GM12872 (cell line): ENCODE data around the gene GCK.

ENCODE experiments used
- CTCF ChIP-seq: IDR thresholded peaks from 3 replicates; pipeline ENCODE4 v1.5.1; 2011; ENCODE audit warnings: low read depth, mild to moderate bottlenecking, low read length, moderate library complexity; ENCODE audit not compliant: insufficient read depth

Gene GCK

DNA sequence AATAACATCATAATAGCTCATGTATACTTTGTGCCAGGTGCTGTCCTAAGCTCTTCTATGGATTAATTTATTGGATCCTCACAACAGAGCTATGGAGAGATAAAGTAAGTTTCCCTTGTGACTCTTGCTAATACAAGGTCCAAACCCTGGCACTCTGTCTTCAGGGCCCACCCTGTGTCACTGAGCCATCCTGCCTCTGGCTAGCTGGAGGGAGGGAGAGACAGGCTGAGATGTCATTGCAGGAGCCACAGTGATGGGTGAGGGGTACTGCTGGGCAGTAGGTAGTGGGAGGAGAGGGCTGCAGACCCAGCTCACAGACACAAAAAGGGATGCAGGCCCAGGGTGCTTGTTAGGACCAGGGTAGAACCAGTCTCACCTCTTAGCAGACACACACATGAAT is 16.9 kb downstream of the GCK start:
- TF ChIP-seq CTCF = no peak

- no peak for TF ChIP-seq CTCF
These were observed 21.3 kb downstream of the GCK start for GRCh38 chr7:44167920-44168319.

DNA sequence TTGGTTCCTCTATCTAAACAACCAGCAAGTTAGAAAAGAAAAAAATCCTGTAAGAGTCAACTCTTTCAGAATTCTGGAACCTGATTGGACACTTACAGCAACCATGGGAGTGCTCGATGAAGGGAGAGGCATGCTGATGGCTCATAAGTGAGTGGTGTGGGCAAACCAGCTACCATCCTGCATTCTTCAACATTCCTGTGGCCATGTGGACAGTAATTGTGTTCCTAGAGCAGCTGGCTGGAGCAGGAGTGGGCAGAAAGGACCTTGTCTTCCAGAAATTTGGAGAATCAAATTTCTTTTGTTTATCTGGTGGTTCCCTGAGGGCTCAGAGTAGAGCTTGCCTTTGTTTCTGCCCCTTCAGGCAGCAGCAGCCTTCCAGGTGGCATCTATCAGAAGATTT is 25.6 kb downstream of the GCK start:
- no peak for TF ChIP-seq CTCF

DNA sequence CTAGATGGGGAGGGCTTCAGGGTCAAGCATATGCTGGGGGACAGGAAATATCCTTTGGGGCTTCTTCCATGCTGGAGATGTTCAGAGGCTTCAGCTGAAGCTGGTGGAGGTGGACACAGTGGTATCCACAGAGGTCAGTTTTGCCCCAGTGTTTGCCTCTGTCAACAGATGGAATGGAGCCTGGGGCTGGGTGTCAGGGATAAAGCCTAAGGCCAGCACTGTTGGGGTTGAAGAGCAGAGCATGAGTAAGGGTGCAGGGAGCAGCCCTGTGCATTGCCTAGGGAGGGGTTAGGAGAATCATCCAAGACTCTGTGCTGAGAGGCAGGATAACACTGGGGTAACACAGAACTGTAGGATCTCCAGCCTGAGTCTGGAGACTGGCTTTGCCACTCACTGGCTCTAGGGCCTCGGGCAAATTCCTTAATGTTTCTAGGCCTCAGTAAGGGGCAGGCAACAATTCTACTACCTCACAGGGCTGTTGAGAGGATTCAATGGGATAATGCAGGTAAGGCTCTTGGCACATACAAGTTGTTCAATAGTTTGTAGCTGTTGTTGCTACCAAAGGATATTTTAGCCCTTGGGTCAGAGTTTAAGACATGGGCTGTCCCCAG is 26.3 kb downstream of the GCK start:
- no peak for TF ChIP-seq CTCF

DNA sequence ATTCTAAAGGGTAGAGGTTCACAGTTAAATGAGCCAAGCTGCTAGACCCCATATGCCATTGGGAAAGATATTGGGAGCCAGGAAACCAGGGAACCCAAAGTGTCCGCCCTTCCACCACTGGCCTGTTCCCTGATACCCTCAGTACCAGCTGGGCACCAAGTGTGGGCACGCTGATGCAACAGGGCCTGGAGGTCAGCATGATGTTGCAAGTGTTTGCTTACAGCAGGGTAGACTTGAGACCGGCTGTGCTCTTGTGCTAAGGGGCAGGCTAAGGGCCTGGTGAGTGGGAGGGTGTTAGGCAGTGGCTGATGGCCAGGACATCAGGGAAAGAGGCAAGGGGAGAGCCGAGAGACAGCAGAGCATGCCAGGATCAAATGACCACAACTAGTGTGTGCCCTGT is 27.1 kb downstream of the GCK start:
- no peak for TF ChIP-seq CTCF

- TF ChIP-seq CTCF = no peak
These were observed 27.9 kb downstream of the GCK start for GRCh38 chr7:44161371-44161770.

DNA sequence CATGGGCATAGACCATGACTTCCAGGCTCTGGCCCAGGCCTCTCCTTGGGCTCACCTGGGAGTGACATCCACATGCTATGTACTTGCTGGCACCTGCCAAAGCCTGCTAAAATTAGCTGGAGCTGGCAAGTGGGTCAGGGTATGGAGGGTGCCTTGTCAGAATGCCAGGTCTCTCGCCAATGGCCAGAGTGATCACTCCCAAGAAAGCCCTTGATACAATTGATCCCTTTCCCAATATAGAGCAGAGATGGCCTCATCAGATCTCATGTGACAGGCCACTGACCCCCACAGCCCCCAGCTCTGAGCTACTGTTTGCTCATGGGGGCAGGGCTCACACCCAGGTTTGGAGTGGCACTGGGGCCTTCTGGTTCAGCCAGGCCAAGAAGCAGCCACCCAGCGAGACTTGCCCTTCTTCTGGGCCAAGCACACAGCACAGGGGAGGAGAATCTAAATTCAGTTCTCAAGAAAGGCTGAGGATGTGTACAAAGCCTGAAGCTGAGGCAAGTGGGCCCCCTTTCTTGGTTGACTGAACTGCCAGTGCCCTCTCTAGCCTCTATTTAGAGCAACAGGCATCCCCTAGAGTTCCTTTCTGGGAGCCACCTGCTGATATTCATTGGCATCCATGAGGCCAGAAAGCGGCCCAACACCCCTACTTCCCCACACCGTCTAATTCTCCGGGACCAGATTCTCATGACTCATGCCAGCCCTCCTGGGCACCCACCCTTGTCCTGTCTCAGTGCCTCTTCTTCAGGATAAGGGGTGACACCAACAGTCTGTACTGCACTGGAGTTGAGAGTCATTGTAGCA is 29.2 kb downstream of the GCK start:
- no peak for TF ChIP-seq CTCF
